A172 (cell line): ENCODE measurements around the gene TBC1D32. TPM values are rescaled to one million over a fixed set of nuclear protein-coding genes. Genes with fewer than 3 reads are reported as not detected.

Source experiments
- total RNA-seq: library from RNA; depleted of rRNA; stranded (reverse); fragments of >200 nt; shearing (Covaris generic); gene quantifications from 2 replicates; pipeline ENCODE4 v1.2.3, GENCODE V29; 2014; rRNA removed

The TBC1D32 gene
- total RNA-seq, 1 experiment from 2014 or later, result 5.7 TPM

Other genes starting within 250 kb of the TBC1D32 start
- 59.4 and 65.3 TPM in 2 replicates for gene GJA1, start 101.2 kb upstream of the TBC1D32 start, total RNA-seq